Body of pancreas (tissue), 4 donors: Measurements from ENCODE around the gene SLC35F3.

ENCODE experiments used
- CTCF ChIP-seq, 7 experiments: fragments of 450-650 bp in 4 of 7; fragments of 200-600 bp in 3 of 7; sonication (generic) in 3 of 7; IDR thresholded peaks; one replicate each; pipeline ENCODE4 v1.5.1; 2016 to 2019; ENCODE audit warnings: antibody characterized with exemption in 7 of 7
- POLR2A ChIP-seq, 3 donors: fragments of 450-650 bp; IDR thresholded peaks; one replicate each; pipeline ENCODE4 v1.6.1; 2016; ENCODE audit warnings: antibody characterized with exemption in 3 of 3, mild to moderate bottlenecking in 2 of 3

- peak; percentile 57 to 81 (median 71) for TF ChIP-seq CTCF (IDR thresholded peaks at IDR 0.05)
- no peak for TF ChIP-seq POLR2A (IDR thresholded peaks at IDR 0.05)
Observed at GRCh38 chr1:234326497-234327366, 422.3 kb downstream of the SLC35F3 start.
